Muscle of arm (tissue), 12 donors: ENCODE results near the gene SMIM34. TPM values are rescaled to one million over a fixed set of nuclear protein-coding genes. Genes with fewer than 3 reads are reported as not detected.
"Not testable (repeated sequence)": the region's sequence is repeated elsewhere in the genome, so short reads cannot be mapped to it uniquely, and the experiment has no call there.

ENCODE experiments used
- DNase-seq: peaks from one replicate; pipeline ENCODE4 v3.0.0-alpha.2; 2013
- polyA plus RNA-seq, 12 donors: library from polyadenylated mRNA; unstranded; fragments of 120-200 nt; gene quantifications; one replicate each; pipeline ENCODE4 v1.2.1, GENCODE V29; 2013; ENCODE audit not compliant: insufficient read length in 12 of 12

SMIM34 gene
- polyA plus RNA-seq, 12 donors, result 0.14 to 0.43 (median 0.31) TPM; not detected in 6

- DNase-seq, result not testable (repeated sequence)
Measured at GRCh38 chr21:34374462-34374861, 49.3 kb downstream of the SMIM34 start.

- DNase-seq, result no peak
Measured at GRCh38 chr21:34372321-34372720, 51.4 kb downstream of the SMIM34 start.

DNA sequence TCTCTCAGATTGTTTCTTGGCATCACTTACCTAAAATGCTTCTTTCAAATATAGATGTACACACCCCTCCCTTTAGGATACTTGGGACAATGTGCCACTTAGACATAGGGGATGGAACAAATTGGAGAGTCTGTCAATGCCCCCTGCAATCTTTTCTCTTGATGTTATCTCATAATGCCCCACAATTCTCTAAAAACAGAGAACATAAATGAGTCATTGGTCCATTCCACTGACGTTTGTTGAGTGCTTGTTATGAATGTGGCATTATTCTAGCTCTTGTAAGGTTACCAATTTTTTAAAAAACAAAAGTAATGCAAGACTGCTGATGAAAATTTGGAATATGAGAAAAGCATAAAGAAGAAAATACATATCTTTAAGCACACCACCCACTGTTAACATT, 54.0 kb downstream of the SMIM34 start:
- DNase-seq, result no peak

Other genes starting within 250 kb of the SMIM34 start
- gene KCNE2, start 59.9 kb downstream of the SMIM34 start, polyA plus RNA-seq, result under 1 TPM in 9 of 12 donors, not detected in 3; 0.25 to 0.85 (median 0.50) TPM
- 10 to 100 TPM in 3 of 12 donors, 1 to 10 TPM in 5, under 1 TPM in 2, not detected in 2; 0.89 to 17.7 (median 6.9) TPM for gene SMIM11, start 48.4 kb downstream of the SMIM34 start, polyA plus RNA-seq
- gene KCNE1, start 88.3 kb upstream of the SMIM34 start, polyA plus RNA-seq, result 1 to 10 TPM in 1 of 12 donors, under 1 TPM in 8, not detected in 3; 0.19 to 1.2 (median 0.70) TPM
- gene RCAN1, start 191.2 kb upstream of the SMIM34 start, polyA plus RNA-seq, result 10 to 100 TPM in 11 of 12 donors, not detected in 1; 17.6 to 76.2 (median 29.1) TPM
- under 1 TPM in 5 of 12 donors, not detected in 7; 0.04 to 0.12 (median 0.07) TPM for gene CLIC6, start 245.0 kb upstream of the SMIM34 start, polyA plus RNA-seq